HG03520 (cell line): ENCODE measurements around the gene DAAM2.

Source experiments
- ATAC-seq: cut with Tn5 transposase; IDR thresholded peaks from one replicate; pipeline ENCODE4 v1.9.1; 2021; ENCODE audit warnings: mild to moderate bottlenecking, moderate library complexity; ENCODE audit not compliant: unreplicated experiment

The DAAM2 gene

DNA sequence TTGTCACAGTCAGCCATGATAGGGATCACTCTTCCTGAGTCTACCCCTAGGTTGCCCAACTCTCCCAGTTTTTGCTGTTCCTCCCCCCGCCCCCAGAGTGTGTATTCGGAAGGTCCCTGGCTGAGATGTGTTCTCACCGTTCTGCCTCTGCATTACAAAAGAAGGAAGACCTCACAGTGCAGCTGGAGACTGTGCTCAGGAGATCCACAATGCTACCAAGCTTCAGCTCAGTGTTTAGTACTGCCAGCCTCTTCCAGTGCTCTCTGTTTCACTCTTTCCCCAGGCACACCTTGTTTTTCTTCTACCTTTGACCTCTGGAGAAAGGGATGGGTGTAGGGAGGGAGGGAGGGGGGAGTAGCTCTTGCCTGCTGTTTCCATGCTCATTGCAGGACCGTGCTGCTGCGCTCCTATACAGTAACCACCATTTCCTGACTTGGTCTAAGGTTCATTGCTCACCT is 155.5 kb downstream of the DAAM2 start:
- no peak for ATAC-seq

DNA sequence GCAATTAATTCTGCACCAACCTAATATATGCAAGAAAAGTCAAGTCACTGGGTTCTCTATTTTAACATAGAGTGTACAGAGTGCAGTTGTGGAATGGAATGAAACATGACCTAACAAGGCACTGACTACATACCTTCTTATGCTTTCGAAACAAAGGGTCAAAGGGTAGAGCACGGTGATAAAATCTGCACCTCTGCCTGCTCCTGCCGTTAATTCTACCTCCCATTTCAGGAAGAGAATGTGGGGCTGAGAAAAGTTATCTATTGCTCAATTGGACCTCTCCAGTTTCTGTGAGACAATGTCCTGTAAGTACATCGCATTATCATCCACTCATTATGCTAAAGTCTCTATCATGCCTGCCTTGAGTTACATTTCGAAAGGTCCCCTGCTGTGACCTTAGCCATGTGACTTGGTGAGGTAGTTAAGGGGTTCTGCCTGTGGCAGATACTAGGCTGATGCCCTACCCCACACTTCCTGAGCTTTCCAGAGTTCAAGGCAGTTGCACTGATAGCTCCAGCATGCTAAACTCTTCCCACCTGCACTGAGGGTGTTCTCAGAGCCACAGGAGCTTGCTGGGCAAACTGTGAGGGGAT is 156.1 kb downstream of the DAAM2 start:
- ATAC-seq, result no peak

DNA sequence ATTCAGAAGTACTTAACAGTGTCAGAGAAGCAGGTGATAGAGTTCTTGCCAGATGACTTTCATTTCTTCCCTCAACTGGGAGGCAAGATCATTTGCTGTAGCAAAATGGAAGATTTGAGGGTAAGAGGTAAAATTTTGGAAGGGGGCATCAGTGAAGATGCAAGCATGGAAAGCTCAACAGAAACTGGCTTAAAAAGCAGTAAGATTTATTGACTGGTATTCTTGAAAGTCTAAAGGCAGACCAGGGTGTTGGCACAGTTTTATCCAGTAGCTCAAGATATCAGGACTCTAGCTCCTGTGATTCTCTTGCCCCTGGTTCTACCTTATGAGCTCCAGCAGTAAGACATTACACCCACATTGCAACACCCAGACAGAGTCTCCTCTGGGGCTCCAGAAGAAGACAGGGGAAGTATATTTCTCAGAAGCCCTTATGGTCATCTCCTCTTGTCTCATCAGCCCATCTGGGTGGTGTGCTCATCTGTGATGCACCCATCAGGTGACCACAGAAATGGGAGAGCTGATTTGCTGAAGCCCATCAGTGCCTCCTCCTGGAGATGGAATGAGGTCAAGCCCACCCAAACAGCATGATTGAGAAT is 158.0 kb downstream of the DAAM2 start:
- no peak for ATAC-seq

GRCh38 chr6:39951191-39951590 is 159.0 kb downstream of the DAAM2 start:
- no peak for ATAC-seq

DNA sequence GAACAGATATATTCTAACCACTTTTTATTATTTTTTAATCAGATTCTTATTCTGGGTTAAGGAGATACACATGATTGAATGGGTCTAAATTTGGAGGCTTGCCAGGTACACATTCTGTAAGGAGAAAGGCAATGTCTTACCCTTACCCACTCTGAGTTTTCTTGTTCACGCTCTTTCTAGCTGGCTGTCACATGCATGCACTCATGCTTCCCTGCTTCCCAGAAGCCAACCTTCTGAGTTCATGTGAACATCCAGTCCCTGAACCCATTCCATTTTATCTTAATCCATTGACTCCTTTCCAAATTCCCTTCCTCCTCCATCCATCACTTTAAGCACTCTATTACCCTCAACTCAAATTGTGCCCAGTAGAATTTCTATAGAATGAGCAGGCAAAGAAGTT is 159.5 kb downstream of the DAAM2 start:
- no peak for ATAC-seq

- no peak for ATAC-seq
Measured at GRCh38 chr6:39952167-39952566, 160.0 kb downstream of the DAAM2 start.

- no peak for ATAC-seq
Measured at GRCh38 chr6:39953076-39953618, 161.0 kb downstream of the DAAM2 start.
